Tibial artery (tissue), 4 donors: ENCODE data around the gene SYNJ2.

Experiments
- DNase-seq, 2 donors: peaks; one replicate each; pipeline ENCODE4 v3.0.0-alpha.2; 2019
- H3K27ac ChIP-seq, 2 donors: fragments of 200-600 bp; sonication (generic) in 1 of 2; 1 replicate in 1 of 2; 2 replicates in 1 of 2; pipeline ENCODE4 v1.5.1; 2018 to 2019; ENCODE audit warnings: mild to moderate bottlenecking in 1 of 2
- H3K27me3 ChIP-seq, 2 donors: fragments of 200-600 bp; sonication (generic) in 1 of 2; one replicate each; pipeline versions ENCODE4 v1.5.1 to v1.6.0; 2016 to 2019
- H3K36me3 ChIP-seq, 3 donors: fragments of 200-600 bp; sonication (generic) in 2 of 3; one replicate each; pipeline ENCODE4 v1.5.1; 2016 to 2019; ENCODE audit warnings: mild to moderate bottlenecking in 2 of 3
- H3K4me1 ChIP-seq, 4 donors: fragments of 200-600 bp; sonication (generic) in 2 of 4; 1 replicate in 3 of 4; 2 replicates in 1 of 4; pipeline ENCODE4 v1.5.1; 2016 to 2019
- H3K4me3 ChIP-seq, 2 donors: fragments of 200-600 bp; sonication (generic) in 1 of 2; 1 replicate in 1 of 2; 2 replicates in 1 of 2; pipeline ENCODE4 v1.5.1; 2018 to 2019; ENCODE audit warnings: mild to moderate bottlenecking in 2 of 2
- H3K9me3 ChIP-seq, 3 donors: fragments of 200-600 bp; sonication (generic) in 1 of 3; one replicate each; pipeline ENCODE4 v1.5.1; 2016 to 2019
- CTCF ChIP-seq, 2 experiments: fragments of 200-600 bp in 1 of 2; fragments of 450-650 bp in 1 of 2; IDR thresholded peaks; one replicate each; pipeline ENCODE4 v1.5.1; 2017 to 2019; ENCODE audit warnings: antibody characterized with exemption in 2 of 2, mild to moderate bottlenecking in 1 of 2, moderate library complexity in 1 of 2
- intact Hi-C: fragments of 100-400 bp; cut with DNase I; formaldehyde crosslinking; loops from one replicate; pipeline ENCODE4 v1.15.0; 2023; ENCODE audit warnings: low total_unique reads

Gene SYNJ2

DNA sequence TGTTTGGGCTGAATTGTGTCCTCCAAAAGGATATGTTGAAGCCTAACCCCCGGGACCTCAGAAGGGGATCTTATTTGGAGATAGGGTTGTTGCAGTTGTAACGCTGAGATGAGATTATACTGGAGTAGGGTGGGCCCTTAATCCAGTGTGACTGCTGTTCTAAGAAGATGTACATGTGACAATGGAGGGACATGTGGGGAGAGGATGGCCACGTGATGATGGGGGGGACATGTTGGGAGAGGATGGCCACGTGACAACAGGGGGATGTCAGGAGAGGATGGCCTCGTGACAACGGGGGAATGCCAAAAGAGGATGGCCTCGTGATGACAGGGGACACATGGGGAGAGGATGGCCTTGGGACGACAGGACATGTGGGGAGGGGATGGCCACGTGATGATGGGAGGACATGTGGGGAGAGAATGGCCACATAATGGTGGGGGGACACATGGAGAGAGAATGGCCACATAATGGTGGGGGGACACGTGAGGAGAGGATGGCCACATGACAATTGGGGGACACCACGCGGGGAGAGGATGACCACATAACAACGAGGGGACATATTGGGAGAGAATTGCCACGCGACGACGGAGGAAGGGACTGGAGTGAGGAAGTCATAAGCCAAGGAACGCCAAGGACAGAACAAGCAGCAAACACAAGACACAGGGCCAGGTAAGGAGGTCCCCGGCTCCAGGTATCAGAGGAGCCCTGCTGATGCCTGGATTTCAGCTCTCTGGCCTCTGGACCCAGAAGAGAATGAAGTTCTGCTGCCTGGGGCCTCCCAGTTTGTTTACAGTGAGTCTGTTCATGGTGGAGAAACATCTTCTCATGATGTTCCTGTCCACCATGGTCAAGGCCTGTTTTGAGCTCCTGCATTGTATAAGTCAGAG, 29.2 kb downstream of the SYNJ2 start:
- H3K27ac ChIP-seq, result no peak overlapping the region
- H3K36me3 ChIP-seq, result no peaks in the 10 kb centered on the region
- TF ChIP-seq CTCF (IDR thresholded peaks at IDR 0.05), result no peak
- H3K27me3 ChIP-seq, result no peaks in the 10 kb centered on the region
- no peak overlapping the region for H3K4me3 ChIP-seq
- intact Hi-C loops, result no loop called here
- H3K4me1 ChIP-seq, result peaks cover 0 to 29% (median 16%) of the 10 kb centered on the region in 4 donors
- DNase-seq, result peak; percentile 5 to 61
- H3K9me3 ChIP-seq, result no peaks in the 10 kb centered on the region

DNA sequence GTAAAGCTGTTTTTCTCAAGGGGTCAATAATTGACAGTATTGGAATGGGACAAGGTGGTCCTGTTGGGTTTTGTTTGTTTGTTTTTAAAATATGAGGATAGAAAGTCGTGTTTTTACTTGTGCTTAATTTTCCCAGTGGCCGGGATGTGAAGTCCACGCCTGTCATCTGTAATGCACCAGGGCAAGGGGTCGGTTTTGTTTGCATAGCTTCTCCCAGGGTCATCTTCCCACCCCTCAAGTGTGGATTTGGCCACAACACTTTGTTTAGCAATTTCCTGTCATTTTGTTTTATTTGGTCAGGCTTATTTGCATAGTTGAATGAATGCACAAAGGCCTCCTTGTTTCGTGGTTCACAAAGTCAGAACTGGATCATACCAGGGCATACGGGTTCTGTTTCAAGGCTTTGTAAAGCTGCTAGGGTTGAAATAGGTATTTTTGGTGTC, 29.8 kb downstream of the SYNJ2 start:
- DNase-seq, result no peak

GRCh38 chr6:158011980-158012566, 30.4 kb downstream of the SYNJ2 start:
- Histone ChIP-seq H3K27me3 (no peaks in the 10 kb centered on the region), H3K9me3 (no peaks in the 10 kb centered on the region), H3K36me3 (no peaks in the 10 kb centered on the region), H3K27ac (no peak overlapping the region), H3K4me1 (peaks cover 0 to 33% (median 16%) of the 10 kb centered on the region in 4 donors), H3K4me3 (no peak overlapping the region)
- no peak for TF ChIP-seq CTCF (IDR thresholded peaks at IDR 0.05)
- peak in 1 of 2 donors; percentile 41 for DNase-seq
- intact Hi-C loops, result no loop called here

More for the DNA sequence above, 29.8 kb downstream of the SYNJ2 start:
- intact Hi-C loops, result no loop called here
- Histone ChIP-seq H3K27me3 (no peaks in the 10 kb centered on the region), H3K4me1 (peaks cover 0 to 33% (median 16%) of the 10 kb centered on the region in 4 donors), H3K4me3 (no peak overlapping the region), H3K36me3 (no peaks in the 10 kb centered on the region), H3K9me3 (no peaks in the 10 kb centered on the region), H3K27ac (no peak overlapping the region)
- TF ChIP-seq CTCF (IDR thresholded peaks at IDR 0.05), result no peak

DNA sequence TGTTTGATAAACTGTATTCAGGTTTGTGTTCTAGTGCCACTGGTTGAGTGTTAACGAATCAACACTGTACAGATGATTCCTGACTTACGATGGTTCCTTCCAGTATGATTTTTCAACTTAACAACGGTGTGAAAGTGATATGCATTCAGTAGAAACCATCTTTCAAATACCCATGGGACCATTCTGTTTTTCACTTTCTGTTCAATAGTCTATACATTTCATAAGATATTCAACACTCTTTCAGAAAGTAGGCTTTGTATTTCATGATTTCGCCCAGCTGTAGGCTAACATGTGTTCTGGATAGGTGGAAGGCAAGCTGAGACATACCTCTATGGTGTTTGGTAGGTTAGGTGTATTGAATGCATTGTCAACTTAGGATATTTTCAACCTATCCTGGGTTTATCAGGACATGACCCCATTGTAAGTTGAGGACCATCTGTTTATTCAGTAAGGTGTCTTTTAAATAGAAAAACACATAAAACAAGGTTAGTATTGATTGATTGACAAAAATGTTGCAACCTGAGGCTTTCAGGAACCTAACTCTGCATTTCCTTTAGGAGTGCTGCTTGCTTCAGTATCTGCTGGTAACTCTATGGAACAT, 32.3 kb downstream of the SYNJ2 start:
- Histone ChIP-seq H3K27me3 (no peaks in the 10 kb centered on the region), H3K27ac (no peak overlapping the region), H3K36me3 (no peaks in the 10 kb centered on the region), H3K4me1 (peaks cover 0 to 36% (median 19%) of the 10 kb centered on the region in 4 donors), H3K9me3 (no peaks in the 10 kb centered on the region), H3K4me3 (no peak overlapping the region)
- DNase-seq, result no peak
- no peak for TF ChIP-seq CTCF (IDR thresholded peaks at IDR 0.05)
- intact Hi-C loops, result no loop called here

GRCh38 chr6:158014505-158015187, 33.0 kb downstream of the SYNJ2 start:
- intact Hi-C loops, result no loop called here
- peak in 1 of 2 donors; percentile 25 for DNase-seq
- no peaks in the 10 kb centered on the region for H3K9me3 ChIP-seq
- no peak for TF ChIP-seq CTCF (IDR thresholded peaks at IDR 0.05)
- H3K36me3 ChIP-seq, result no peaks in the 10 kb centered on the region
- no peak overlapping the region for H3K27ac ChIP-seq
- peaks cover 0 to 34% (median 19%) of the 10 kb centered on the region in 4 donors for H3K4me1 ChIP-seq
- H3K27me3 ChIP-seq, result no peaks in the 10 kb centered on the region
- H3K4me3 ChIP-seq, result no peak overlapping the region
